H1 (cell line): ENCODE data around the gene BRCA2. TPM values are rescaled to one million over a fixed set of nuclear protein-coding genes. Genes with fewer than 3 reads are reported as not detected.

Experiments used
- CREB1 ChIP-seq: IDR thresholded peaks from 2 replicates; pipeline ENCODE4 v1.6.1; 2012; ENCODE audit warnings: inconsistent platforms
- EZH2 ChIP-seq: fragments of 200-600 bp; sonication (generic); IDR thresholded peaks from 2 replicates; pipeline ENCODE4 v1.7.1; 2012; ENCODE audit warnings: low read depth, mild to moderate bottlenecking, moderate library complexity, low read length, inconsistent platforms; ENCODE audit not compliant: severe bottlenecking
- HDAC2 ChIP-seq, 2 experiments: fragments of 300-600 bp in 1 of 2; sonication (generic) in 1 of 2; IDR thresholded peaks; 2 replicates each; pipeline ENCODE4 v1.6.1; 2011 to 2012; ENCODE audit warnings: low read depth in 2 of 2, low read length in 2 of 2, mild to moderate bottlenecking in 2 of 2, moderate library complexity in 2 of 2, borderline replicate concordance in 1 of 2, inconsistent platforms in 1 of 2
- JUN ChIP-seq: IDR thresholded peaks from 2 replicates; pipeline ENCODE4 v1.6.1; 2011; ENCODE audit warnings: low read depth, mild to moderate bottlenecking, improper control_type of control experiment, low read length
- KDM1A ChIP-seq: fragments of 200-600, 300-600 bp; sonication (generic); IDR thresholded peaks from 2 replicates; pipeline ENCODE4 v1.7.1; 2016; ENCODE audit warnings: mild to moderate bottlenecking, low read length, borderline replicate concordance
- MAFK ChIP-seq: IDR thresholded peaks from 2 replicates; pipeline ENCODE4 v1.6.1; 2012; ENCODE audit warnings: low read depth, mild to moderate bottlenecking, improper control_type of control experiment, low read length
- RAD21 ChIP-seq, 2 experiments: IDR thresholded peaks in 1 of 2; conservative IDR thresholded peaks in 1 of 2; 2 replicates each; pipeline ENCODE4 v1.6.1; 2011; ENCODE audit warnings: low read depth in 2 of 2, low read length in 2 of 2, improper control_type of control experiment in 1 of 2, inconsistent platforms in 1 of 2, mild to moderate bottlenecking in 1 of 2, moderate library complexity in 1 of 2
- RXRA ChIP-seq: IDR thresholded peaks from 2 replicates; pipeline ENCODE4 v1.6.1; 2011; ENCODE audit warnings: low read depth, mild to moderate bottlenecking, low read length, moderate library complexity; ENCODE audit not compliant: insufficient read depth
- SIX5 ChIP-seq: IDR thresholded peaks from 2 replicates; pipeline ENCODE4 v1.6.1; 2011; ENCODE audit warnings: mild to moderate bottlenecking, low read depth, low read length
- polyA plus RNA-seq, 7 experiments: library from polyadenylated mRNA; depleted of rRNA in 3 of 7; stranded (reverse) in 5 of 7; unstranded in 2 of 7; fragments of >200 nt in 5 of 7; fragments of 200-250 nt in 2 of 7; gene quantifications; 1 replicate in 5 of 7; 2 replicates in 1 of 7; 4 replicates in 1 of 7; pipeline versions ENCODE4 v1.2.1 to v1.2.3, GENCODE V29; 2011 to 2013; ENCODE audit warnings: missing spikeins in 2 of 7, mixed read lengths in 2 of 7
- total RNA-seq: library from RNA; stranded (reverse); fragmentation: NEBNext Ultra II Directional; extraction: Animal tissue kit (Norgen Biotek cat#: 25700); gene quantifications from 2 replicates; pipeline ENCODE4 v1.2.1, GENCODE V29; 2021
- TF ChIP-seq, protein P1 (sequence below): fragments of 300-600 bp; sonication (generic); IDR thresholded peaks from 2 replicates; pipeline ENCODE4 v1.7.1; 2012; ENCODE audit warnings: low read length, moderate library complexity, mild to moderate bottlenecking, inconsistent platforms; ENCODE audit not compliant: insufficient replicate concordance
- TF ChIP-seq, protein P2 (sequence below): IDR thresholded peaks from 2 replicates; pipeline ENCODE4 v1.6.1; 2011; ENCODE audit warnings: low read length, improper control_type of control experiment

Gene BRCA2
- total and polyA plus RNA-seq, 2 of the 8 experiments (the other 6 are each of a cell fraction or from before 2014, with no cell fraction given), result 4.2 to 24.9 TPM

- TF ChIP-seq, protein P1, sequence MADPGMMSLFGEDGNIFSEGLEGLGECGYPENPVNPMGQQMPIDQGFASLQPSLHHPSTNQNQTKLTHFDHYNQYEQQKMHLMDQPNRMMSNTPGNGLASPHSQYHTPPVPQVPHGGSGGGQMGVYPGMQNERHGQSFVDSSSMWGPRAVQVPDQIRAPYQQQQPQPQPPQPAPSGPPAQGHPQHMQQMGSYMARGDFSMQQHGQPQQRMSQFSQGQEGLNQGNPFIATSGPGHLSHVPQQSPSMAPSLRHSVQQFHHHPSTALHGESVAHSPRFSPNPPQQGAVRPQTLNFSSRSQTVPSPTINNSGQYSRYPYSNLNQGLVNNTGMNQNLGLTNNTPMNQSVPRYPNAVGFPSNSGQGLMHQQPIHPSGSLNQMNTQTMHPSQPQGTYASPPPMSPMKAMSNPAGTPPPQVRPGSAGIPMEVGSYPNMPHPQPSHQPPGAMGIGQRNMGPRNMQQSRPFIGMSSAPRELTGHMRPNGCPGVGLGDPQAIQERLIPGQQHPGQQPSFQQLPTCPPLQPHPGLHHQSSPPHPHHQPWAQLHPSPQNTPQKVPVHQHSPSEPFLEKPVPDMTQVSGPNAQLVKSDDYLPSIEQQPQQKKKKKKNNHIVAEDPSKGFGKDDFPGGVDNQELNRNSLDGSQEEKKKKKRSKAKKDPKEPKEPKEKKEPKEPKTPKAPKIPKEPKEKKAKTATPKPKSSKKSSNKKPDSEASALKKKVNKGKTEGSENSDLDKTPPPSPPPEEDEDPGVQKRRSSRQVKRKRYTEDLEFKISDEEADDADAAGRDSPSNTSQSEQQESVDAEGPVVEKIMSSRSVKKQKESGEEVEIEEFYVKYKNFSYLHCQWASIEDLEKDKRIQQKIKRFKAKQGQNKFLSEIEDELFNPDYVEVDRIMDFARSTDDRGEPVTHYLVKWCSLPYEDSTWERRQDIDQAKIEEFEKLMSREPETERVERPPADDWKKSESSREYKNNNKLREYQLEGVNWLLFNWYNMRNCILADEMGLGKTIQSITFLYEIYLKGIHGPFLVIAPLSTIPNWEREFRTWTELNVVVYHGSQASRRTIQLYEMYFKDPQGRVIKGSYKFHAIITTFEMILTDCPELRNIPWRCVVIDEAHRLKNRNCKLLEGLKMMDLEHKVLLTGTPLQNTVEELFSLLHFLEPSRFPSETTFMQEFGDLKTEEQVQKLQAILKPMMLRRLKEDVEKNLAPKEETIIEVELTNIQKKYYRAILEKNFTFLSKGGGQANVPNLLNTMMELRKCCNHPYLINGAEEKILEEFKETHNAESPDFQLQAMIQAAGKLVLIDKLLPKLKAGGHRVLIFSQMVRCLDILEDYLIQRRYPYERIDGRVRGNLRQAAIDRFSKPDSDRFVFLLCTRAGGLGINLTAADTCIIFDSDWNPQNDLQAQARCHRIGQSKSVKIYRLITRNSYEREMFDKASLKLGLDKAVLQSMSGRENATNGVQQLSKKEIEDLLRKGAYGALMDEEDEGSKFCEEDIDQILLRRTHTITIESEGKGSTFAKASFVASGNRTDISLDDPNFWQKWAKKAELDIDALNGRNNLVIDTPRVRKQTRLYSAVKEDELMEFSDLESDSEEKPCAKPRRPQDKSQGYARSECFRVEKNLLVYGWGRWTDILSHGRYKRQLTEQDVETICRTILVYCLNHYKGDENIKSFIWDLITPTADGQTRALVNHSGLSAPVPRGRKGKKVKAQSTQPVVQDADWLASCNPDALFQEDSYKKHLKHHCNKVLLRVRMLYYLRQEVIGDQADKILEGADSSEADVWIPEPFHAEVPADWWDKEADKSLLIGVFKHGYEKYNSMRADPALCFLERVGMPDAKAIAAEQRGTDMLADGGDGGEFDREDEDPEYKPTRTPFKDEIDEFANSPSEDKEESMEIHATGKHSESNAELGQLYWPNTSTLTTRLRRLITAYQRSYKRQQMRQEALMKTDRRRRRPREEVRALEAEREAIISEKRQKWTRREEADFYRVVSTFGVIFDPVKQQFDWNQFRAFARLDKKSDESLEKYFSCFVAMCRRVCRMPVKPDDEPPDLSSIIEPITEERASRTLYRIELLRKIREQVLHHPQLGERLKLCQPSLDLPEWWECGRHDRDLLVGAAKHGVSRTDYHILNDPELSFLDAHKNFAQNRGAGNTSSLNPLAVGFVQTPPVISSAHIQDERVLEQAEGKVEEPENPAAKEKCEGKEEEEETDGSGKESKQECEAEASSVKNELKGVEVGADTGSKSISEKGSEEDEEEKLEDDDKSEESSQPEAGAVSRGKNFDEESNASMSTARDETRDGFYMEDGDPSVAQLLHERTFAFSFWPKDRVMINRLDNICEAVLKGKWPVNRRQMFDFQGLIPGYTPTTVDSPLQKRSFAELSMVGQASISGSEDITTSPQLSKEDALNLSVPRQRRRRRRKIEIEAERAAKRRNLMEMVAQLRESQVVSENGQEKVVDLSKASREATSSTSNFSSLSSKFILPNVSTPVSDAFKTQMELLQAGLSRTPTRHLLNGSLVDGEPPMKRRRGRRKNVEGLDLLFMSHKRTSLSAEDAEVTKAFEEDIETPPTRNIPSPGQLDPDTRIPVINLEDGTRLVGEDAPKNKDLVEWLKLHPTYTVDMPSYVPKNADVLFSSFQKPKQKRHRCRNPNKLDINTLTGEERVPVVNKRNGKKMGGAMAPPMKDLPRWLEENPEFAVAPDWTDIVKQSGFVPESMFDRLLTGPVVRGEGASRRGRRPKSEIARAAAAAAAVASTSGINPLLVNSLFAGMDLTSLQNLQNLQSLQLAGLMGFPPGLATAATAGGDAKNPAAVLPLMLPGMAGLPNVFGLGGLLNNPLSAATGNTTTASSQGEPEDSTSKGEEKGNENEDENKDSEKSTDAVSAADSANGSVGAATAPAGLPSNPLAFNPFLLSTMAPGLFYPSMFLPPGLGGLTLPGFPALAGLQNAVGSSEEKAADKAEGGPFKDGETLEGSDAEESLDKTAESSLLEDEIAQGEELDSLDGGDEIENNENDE, result no peak
- TF ChIP-seq CREB1 (no peak), JUN (no peak), SIX5 (no peak), EZH2 (no peak), MAFK (no peak), HDAC2 (IDR thresholded peaks at IDR 0.05; ENCODE audit: borderline replicate concordance in 1 of 2, low read depth in 2 of 2, low read length in 2 of 2) (no peak), KDM1A (no peak), RXRA (no peak), RAD21 (IDR thresholded peaks at IDR 0.05 in 1 of 2, conservative IDR thresholded peaks at IDR 0.05 in 1 of 2; ENCODE audit: low read depth in 2 of 2, low read length in 2 of 2) (no peak)
- TF ChIP-seq, protein P2, sequence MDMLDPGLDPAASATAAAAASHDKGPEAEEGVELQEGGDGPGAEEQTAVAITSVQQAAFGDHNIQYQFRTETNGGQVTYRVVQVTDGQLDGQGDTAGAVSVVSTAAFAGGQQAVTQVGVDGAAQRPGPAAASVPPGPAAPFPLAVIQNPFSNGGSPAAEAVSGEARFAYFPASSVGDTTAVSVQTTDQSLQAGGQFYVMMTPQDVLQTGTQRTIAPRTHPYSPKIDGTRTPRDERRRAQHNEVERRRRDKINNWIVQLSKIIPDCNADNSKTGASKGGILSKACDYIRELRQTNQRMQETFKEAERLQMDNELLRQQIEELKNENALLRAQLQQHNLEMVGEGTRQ, result no peak
Observed at GRCh38 chr13:32409001-32409313, 93.6 kb downstream of the BRCA2 start (continued).
